ENCODE results near the gene PCARE.

DNA sequence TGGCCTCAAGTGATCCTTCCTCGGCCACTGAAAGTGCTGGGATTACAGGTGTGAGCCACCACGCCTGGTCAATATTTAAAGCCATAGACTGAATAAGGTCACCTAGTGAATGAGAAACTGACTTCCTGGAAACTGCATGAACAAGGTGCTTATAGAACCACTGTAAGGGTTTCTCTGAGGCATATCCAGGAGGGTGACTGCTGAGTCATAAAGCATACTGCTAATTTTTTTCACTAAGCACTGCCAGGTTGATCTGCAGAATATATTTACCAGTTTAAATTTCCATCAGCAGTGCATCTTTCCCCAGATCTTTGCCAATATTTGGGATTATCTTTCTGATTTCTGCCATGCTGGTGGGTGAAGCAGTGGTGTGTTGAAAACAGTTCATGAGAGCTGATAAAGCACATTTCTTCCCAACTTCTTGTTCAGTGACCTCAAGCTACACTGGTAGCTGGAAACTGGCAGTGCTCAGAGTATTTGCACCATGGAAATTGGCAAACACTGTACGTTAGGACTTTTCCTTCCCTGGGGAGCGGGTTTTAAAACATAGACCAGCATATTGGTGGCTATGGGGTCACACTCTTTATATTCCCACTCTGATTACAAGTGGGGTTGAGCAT is 36.7 kb upstream of the PCARE start:
- TF ChIP-seq CTCF (IDR thresholded peaks at IDR 0.05; ENCODE audit: poor library complexity): no peak
- TF ChIP-seq EZH2 (IDR thresholded peaks at IDR 0.05; ENCODE audit: borderline replicate concordance): no peak
- TF ChIP-seq EZH2phosphoT487 (IDR thresholded peaks at IDR 0.05; ENCODE audit: low read depth, severe bottlenecking, unreplicated experiment): no peak
